PFSK-1 (cell line): ENCODE results near the gene SHMT1.

ENCODE experiments used
- FOXP2 ChIP-seq: optimal IDR thresholded peaks from 2 replicates; pipeline ENCODE3; 2011; ENCODE audit warnings: borderline replicate concordance, control low read depth, inconsistent platforms; ENCODE audit not compliant: insufficient read depth; ENCODE audit errors: extremely low read length, extremely low read depth
- POLR2AphosphoS5 ChIP-seq: IDR thresholded peaks from 2 replicates; pipeline ENCODE4 v1.6.1; 2012; ENCODE audit warnings: low read depth, mild to moderate bottlenecking, control low read depth, low read length, moderate library complexity
- REST ChIP-seq, 2 experiments: IDR thresholded peaks; 2 replicates each; pipeline versions ENCODE4 v1.6.1 to v1.8.0; 2011 to 2012; ENCODE audit warnings: low read depth in 2 of 2, low read length in 2 of 2, control low read depth in 1 of 2, inconsistent platforms in 1 of 2, mild to moderate bottlenecking in 1 of 2, moderate library complexity in 1 of 2; ENCODE audit not compliant: insufficient read depth in 1 of 2
- SIN3A ChIP-seq: IDR thresholded peaks from 2 replicates; pipeline ENCODE4 v1.6.1; 2012; ENCODE audit warnings: mild to moderate bottlenecking, low read length, moderate library complexity, borderline replicate concordance; ENCODE audit not compliant: insufficient read depth
- TAF1 ChIP-seq: IDR thresholded peaks from 2 replicates; pipeline ENCODE4 v1.6.1; 2012; ENCODE audit warnings: low read length, control low read depth, borderline replicate concordance; ENCODE audit not compliant: insufficient read depth

Gene SHMT1

GRCh38 chr17:18380471-18381157 is 17.3 kb upstream of the SHMT1 start:
- TF ChIP-seq TAF1 (no peak), SIN3A (no peak), FOXP2 (no peak), POLR2AphosphoS5 (no peak), REST (IDR thresholded peaks at IDR 0.05; ENCODE audit: insufficient read depth in 1 of 2, low read depth in 2 of 2, low read length in 2 of 2) (no peak)

- TF ChIP-seq FOXP2 = no peak
Observed at GRCh38 chr17:18379246-18380146, 16.1 kb upstream of the SHMT1 start.

- TF ChIP-seq SIN3A = no peak
- TF ChIP-seq POLR2AphosphoS5 = no peak
- TF ChIP-seq REST (IDR thresholded peaks at IDR 0.05; ENCODE audit: insufficient read depth in 1 of 2, low read depth in 2 of 2, low read length in 2 of 2) = no peak
- TF ChIP-seq FOXP2 = no peak
- no peak for TF ChIP-seq TAF1
Observed at GRCh38 chr17:18378205-18378505, 14.8 kb upstream of the SHMT1 start.

GRCh38 chr17:18377437-18378204 is 14.3 kb upstream of the SHMT1 start, which contains the start of gene EVPLL:
Gene EVPLL, plus strand, starts transcription at chr17:18377778. Its CDS starts 3,160 bp downstream, at chr17:18380938.
- TF ChIP-seq REST (IDR thresholded peaks at IDR 0.05; ENCODE audit: insufficient read depth in 1 of 2, low read depth in 2 of 2, low read length in 2 of 2) (no peak), FOXP2 (no peak), SIN3A (no peak), TAF1 (no peak), POLR2AphosphoS5 (no peak)

GRCh38 chr17:18374216-18374615 is 10.9 kb upstream of the SHMT1 start:
- TF ChIP-seq FOXP2 (no peak), SIN3A (no peak), POLR2AphosphoS5 (no peak), TAF1 (no peak), REST (IDR thresholded peaks at IDR 0.05; ENCODE audit: insufficient read depth in 1 of 2, low read depth in 2 of 2, low read length in 2 of 2) (no peak)
